Mammary epithelial cell (primary cell): Measurements from ENCODE around the gene RBBP7.
"Not testable (repeated sequence)": the region's sequence is repeated elsewhere in the genome, so short reads cannot be mapped to it uniquely, and the experiment has no call there.

Experiments used
- EZH2 ChIP-seq: IDR thresholded peaks from 2 replicates; pipeline ENCODE4 v1.6.1; 2012; ENCODE audit warnings: low read length, inconsistent platforms, borderline replicate concordance
- TF ChIP-seq, protein P1 (sequence below), 2 donors: IDR thresholded peaks in 1 of 2; conservative IDR thresholded peaks in 1 of 2; 2 replicates each; pipeline ENCODE4 v1.5.1; 2011 to 2012; ENCODE audit warnings: inconsistent platforms in 2 of 2, low read length in 2 of 2, mild to moderate bottlenecking in 2 of 2, control low read depth in 1 of 2, low read depth in 1 of 2; ENCODE audit not compliant: insufficient read depth in 1 of 2; ENCODE audit errors: extremely low read depth in 1 of 2

DNA sequence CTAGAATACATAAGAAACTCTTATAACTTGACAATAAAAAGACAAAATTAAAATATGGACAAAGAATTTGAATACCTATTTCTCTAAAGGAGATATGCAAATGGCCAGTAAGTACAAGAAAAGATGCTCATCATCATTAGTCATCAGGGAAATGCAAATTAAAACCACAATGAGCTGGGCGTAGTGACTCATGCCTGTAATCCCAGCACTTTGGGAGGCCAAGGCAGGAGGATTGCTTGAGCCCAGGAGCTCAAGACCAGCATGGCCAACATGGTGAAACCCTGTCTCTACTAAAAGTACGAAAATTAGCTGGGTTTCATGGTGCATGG, 14.1 kb downstream of the RBBP7 start:
- TF ChIP-seq, protein P1, sequence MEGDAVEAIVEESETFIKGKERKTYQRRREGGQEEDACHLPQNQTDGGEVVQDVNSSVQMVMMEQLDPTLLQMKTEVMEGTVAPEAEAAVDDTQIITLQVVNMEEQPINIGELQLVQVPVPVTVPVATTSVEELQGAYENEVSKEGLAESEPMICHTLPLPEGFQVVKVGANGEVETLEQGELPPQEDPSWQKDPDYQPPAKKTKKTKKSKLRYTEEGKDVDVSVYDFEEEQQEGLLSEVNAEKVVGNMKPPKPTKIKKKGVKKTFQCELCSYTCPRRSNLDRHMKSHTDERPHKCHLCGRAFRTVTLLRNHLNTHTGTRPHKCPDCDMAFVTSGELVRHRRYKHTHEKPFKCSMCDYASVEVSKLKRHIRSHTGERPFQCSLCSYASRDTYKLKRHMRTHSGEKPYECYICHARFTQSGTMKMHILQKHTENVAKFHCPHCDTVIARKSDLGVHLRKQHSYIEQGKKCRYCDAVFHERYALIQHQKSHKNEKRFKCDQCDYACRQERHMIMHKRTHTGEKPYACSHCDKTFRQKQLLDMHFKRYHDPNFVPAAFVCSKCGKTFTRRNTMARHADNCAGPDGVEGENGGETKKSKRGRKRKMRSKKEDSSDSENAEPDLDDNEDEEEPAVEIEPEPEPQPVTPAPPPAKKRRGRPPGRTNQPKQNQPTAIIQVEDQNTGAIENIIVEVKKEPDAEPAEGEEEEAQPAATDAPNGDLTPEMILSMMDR (conservative IDR thresholded peaks at IDR 0.05 in 1 of 2, IDR thresholded peaks at IDR 0.05 in 1 of 2; ENCODE audit: extremely low read depth in 1 of 2, insufficient read depth in 1 of 2, low read depth in 1 of 2, low read length in 2 of 2) = not testable (repeated sequence)
- not testable (repeated sequence) for TF ChIP-seq EZH2
